Astrocyte of the cerebellum (primary cell): ENCODE results near the gene EIF4EBP2.

Experiments used
- DNase-seq: peaks from one replicate; pipeline ENCODE4 v3.0.0-alpha.2; 2011; ENCODE audit warnings: low read depth
- H3K4me3 ChIP-seq: 2 replicates; pipeline ENCODE4 v1.5.1; 2011; ENCODE audit warnings: mild to moderate bottlenecking, low read depth, low read length, moderate library complexity
- in situ Hi-C: cut with HindIII; loops from 2 replicates; pipeline ENCODE4 v1.10.0; 2017; ENCODE audit warnings: low sequenced_read_pairs
- TF ChIP-seq, protein P1 (sequence below): IDR thresholded peaks from 2 replicates; pipeline ENCODE4 v1.5.1; 2012; ENCODE audit warnings: low read length, low read depth, moderate library complexity, mild to moderate bottlenecking; ENCODE audit errors: missing control alignments

The EIF4EBP2 gene

DNA sequence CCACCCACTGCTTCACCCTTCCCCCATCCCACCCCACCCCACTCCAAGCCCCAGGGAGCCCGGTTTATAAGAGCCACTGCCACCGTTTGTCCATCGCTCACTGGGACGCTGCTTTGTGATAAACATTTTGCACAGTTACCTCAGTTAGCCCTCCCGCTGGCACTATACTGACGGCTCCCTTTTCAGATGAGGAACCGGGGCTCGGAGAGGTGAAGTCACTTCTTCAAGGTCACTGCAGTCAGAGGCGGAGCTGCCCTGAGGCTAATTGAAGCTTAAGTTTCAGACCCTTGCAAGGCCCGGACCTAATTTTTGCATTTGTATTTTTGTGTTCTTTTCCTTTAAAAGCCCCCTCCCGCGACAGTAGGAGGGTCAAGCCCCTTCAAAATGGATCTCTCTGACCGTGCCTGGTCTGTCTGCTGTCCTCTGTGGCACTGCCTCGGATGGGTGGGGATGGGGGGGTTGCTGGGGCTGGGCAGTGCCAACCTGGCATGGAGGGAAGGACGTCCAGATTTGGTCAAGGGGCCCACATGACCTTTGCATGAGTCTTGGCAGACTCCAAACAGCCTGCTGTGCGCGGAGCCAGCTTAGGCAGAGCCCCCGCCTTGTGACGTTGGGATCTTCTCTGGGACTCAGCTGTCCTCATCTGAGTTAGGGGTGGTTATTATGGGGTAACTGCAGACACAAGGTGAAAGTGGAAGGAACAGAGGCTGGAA is 55.3 kb downstream of the EIF4EBP2 start:
- no peak overlapping the region for H3K4me3 ChIP-seq
- TF ChIP-seq, protein P1, sequence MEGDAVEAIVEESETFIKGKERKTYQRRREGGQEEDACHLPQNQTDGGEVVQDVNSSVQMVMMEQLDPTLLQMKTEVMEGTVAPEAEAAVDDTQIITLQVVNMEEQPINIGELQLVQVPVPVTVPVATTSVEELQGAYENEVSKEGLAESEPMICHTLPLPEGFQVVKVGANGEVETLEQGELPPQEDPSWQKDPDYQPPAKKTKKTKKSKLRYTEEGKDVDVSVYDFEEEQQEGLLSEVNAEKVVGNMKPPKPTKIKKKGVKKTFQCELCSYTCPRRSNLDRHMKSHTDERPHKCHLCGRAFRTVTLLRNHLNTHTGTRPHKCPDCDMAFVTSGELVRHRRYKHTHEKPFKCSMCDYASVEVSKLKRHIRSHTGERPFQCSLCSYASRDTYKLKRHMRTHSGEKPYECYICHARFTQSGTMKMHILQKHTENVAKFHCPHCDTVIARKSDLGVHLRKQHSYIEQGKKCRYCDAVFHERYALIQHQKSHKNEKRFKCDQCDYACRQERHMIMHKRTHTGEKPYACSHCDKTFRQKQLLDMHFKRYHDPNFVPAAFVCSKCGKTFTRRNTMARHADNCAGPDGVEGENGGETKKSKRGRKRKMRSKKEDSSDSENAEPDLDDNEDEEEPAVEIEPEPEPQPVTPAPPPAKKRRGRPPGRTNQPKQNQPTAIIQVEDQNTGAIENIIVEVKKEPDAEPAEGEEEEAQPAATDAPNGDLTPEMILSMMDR = no peak

DNA sequence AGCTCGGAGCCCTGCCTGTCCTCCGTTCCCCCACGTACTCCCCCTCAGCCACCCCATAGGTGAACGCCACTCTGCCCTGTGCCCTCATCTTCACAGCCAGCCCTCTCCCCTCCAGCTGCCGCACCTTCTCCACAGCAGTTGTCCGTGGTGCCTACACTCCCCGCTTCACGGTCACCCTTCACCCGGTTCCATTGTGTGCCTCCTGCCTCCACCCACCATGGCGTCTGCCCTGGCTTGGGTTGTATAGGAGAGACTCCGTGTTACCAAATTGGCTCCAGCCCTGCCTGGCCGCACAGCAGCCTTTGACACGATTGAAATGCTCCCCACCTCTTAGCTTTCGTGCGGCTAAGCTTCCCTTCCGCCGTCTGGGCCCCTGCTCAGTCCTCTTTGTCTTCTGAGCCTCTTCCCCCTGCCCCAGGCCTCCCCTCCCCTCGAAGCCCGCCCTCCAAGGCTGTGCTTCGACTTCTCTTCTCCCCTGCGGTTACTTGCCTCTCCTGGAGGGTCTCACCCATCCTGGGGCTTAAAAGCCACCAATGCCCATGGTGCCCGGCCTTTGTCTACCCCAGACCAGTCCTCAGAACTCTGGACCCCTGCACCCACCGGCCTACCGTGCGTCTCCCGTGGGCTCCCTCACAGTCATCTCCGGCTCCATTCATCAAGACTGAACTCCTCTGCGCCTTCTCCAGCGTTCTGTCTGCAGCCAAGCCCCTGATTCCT is 56.0 kb downstream of the EIF4EBP2 start:
- in situ Hi-C loops = loop anchor here (25.0 kb wide), 1 partner anchor 302 kb away; no protein-coding TSS in a partner anchor
- TF ChIP-seq, protein P1 = no peak
- no peak for DNase-seq
- H3K4me3 ChIP-seq = no peak overlapping the region

More for the DNA sequence above, 55.3 kb downstream of the EIF4EBP2 start:
- in situ Hi-C loops = loop anchor here (25.0 kb wide), 1 partner anchor 303 kb away; no protein-coding TSS in a partner anchor
- DNase-seq = no peak

DNA sequence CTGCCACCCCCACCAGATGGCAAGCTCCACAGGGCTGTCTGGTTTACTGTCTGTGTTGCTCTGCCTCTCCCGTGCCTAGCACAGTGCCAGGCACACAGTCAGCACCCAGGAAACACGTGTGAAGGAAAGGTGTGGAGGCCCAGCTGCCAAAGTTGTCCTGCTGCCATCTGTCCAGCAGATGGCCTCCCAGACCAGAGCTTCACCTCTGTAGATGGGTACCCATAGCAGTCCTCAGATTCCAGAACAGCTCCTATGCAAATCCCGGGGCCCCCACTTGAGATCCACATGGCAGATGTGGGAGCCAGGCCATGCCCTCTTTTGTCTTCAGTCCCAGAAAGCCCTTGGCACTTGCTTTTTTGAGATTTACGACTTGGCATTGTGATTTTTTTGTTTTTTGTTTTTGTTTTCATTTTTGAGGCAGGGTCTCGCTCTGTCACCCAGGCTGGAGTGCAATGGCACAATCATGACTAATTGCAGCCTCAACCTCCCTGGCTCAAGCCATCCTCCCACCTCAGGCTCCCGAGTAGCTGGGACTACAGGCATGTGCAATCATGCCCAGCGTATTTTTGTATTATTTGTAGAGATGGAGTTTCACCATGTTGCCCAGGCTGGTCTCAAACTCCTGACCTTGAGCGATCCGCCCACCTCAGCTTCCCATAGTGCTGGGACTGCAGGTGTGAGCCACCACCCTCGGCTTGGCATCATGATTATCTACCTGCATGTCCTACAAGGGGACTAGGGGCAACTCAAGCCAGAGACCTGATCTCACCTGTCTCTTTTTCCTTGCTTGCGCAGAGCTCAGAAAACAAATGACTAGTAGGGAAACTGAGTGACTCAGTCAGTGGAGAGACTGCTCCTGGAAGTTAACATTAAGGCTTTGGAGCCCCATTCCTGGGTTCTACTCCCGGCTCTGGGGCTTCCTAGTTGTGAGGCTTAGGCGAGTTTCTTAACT is 57.7 kb downstream of the EIF4EBP2 start:
- DNase-seq = peak; percentile 34
- in situ Hi-C loops = loop anchor here (25.0 kb wide), 1 partner anchor 301 kb away; no protein-coding TSS in a partner anchor
- TF ChIP-seq, protein P1 = peak; percentile 95
- no peak overlapping the region for H3K4me3 ChIP-seq

DNA sequence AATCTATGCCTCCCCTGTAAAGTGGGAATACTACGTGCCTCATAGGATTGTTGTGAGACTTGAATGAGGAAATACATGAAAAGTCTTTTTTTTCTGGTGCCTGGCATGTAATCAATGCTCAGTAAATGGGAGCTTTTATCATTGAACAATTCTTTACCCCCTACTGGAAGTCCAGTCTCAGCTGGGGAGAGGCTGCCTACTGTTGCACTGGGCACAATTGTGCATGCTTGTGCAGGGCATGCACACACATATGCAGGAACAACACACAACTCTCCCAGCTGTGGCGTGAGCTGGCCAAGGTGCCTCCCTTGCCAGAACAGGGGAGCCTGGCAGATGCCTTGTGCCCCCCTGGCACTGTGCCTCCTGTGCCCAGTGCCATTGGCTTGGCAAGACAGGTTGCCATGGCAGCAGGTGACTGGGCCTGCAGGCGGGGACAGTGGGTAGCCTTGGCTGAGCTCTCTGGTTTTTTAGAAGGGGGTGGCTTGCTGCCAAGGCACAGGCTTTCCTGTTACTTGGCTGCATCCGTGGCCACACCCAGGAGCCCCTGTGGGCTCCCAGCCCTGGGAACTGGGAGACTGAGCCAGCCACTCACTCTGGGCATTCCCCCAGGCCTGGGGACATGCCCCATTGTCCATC is 58.5 kb downstream of the EIF4EBP2 start:
- TF ChIP-seq, protein P1 = no peak
- H3K4me3 ChIP-seq = no peak overlapping the region
- DNase-seq = no peak
- in situ Hi-C loops = loop anchor here (25.0 kb wide), 1 partner anchor 300 kb away; no protein-coding TSS in a partner anchor

DNA sequence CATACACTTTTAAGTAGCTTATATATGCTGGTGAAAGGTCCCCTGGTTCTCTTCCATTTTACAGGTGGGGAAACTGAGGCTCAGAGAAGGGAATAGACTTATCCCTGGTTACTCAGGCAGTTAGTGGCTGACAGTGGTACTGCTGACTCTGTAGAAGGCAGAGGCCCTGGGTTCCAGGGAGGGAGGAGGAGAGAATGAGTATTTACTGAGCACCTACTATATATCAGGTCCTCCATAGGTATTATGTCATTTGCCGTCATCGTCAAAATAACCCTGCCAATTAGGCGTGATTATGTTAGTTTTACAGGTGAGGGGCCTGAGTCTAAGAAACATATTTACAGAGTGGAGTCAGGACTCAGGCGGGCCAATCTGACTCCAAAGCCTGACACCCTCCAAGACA is 61.3 kb downstream of the EIF4EBP2 start:
- no peak for DNase-seq
- TF ChIP-seq, protein P1 = no peak
- in situ Hi-C loops = loop anchor here (5.0 to 25.0 kb wide), 2 partner anchors 87 to 297 kb away; no protein-coding TSS in a partner anchor
- no peak overlapping the region for H3K4me3 ChIP-seq
